Tibial nerve (tissue), 4 donors: Measurements from ENCODE around the gene EEIG2. TPM values are rescaled to one million over a fixed set of nuclear protein-coding genes. Genes with fewer than 3 reads are reported as not detected.

Experiments
- DNase-seq, 2 donors: peaks; one replicate each; pipeline ENCODE4 v3.0.0-alpha.2; 2019; ENCODE audit warnings: low spot score in 2 of 2
- H3K27ac ChIP-seq, 4 donors: fragments of 200-600 bp; sonication (generic) in 3 of 4; one replicate each; pipeline ENCODE4 v1.5.1; 2017 to 2019; ENCODE audit warnings: mild to moderate bottlenecking in 1 of 4
- H3K27me3 ChIP-seq, 2 donors: fragments of 200-600 bp; sonication (generic) in 1 of 2; one replicate each; pipeline versions ENCODE4 v1.5.1 to v1.6.0; 2017 to 2019
- H3K36me3 ChIP-seq, 3 donors: fragments of 200-600 bp; sonication (generic); one replicate each; pipeline ENCODE4 v1.5.1; 2018 to 2019
- H3K4me1 ChIP-seq, 4 donors: fragments of 200-600 bp; sonication (generic) in 3 of 4; one replicate each; pipeline ENCODE4 v1.5.1; 2017 to 2019
- H3K4me3 ChIP-seq, 4 donors: fragments of 200-600 bp; sonication (generic) in 3 of 4; one replicate each; pipeline ENCODE4 v1.5.1; 2017 to 2019; ENCODE audit warnings: mild to moderate bottlenecking in 1 of 4, moderate library complexity in 1 of 4
- H3K9me3 ChIP-seq, 4 donors: fragments of 200-600 bp; sonication (generic) in 3 of 4; one replicate each; pipeline ENCODE4 v1.5.1; 2017 to 2019
- CTCF ChIP-seq, 5 experiments: fragments of 200-600 bp in 3 of 5; fragments of 450-650 bp in 2 of 5; sonication (generic) in 3 of 5; IDR thresholded peaks; one replicate each; pipeline ENCODE4 v1.5.1; 2016 to 2019; ENCODE audit warnings: antibody characterized with exemption in 5 of 5, mild to moderate bottlenecking in 3 of 5, moderate library complexity in 2 of 5
- EP300 ChIP-seq, 2 donors: sonication (generic); formaldehyde crosslinking; IDR thresholded peaks; one replicate each; pipeline ENCODE4 v1.6.1; 2017; ENCODE audit warnings: antibody characterized with exemption in 2 of 2, mild to moderate bottlenecking in 1 of 2
- POLR2A ChIP-seq, 2 donors: fragments of 450-650 bp; IDR thresholded peaks; one replicate each; pipeline ENCODE4 v1.6.1; 2017; ENCODE audit warnings: antibody characterized with exemption in 2 of 2, mild to moderate bottlenecking in 2 of 2, moderate library complexity in 2 of 2
- WGBS, 2 donors: methylation state at CpG; one replicate each; pipeline ENCODE4 v1.1.5; 2018; 5-methylcytosine and 5-hydroxymethylcytosine counted together
- total RNA-seq, 4 donors: library from RNA; depleted of rRNA; stranded (reverse); fragments of >200 nt; gene quantifications; one replicate each; pipeline ENCODE4 v1.1.0, GENCODE V29; 2016

Gene EEIG2
- total RNA-seq, 4 donors from 2014 or later: 14.1 to 20.5 (median 18.1) TPM

DNA sequence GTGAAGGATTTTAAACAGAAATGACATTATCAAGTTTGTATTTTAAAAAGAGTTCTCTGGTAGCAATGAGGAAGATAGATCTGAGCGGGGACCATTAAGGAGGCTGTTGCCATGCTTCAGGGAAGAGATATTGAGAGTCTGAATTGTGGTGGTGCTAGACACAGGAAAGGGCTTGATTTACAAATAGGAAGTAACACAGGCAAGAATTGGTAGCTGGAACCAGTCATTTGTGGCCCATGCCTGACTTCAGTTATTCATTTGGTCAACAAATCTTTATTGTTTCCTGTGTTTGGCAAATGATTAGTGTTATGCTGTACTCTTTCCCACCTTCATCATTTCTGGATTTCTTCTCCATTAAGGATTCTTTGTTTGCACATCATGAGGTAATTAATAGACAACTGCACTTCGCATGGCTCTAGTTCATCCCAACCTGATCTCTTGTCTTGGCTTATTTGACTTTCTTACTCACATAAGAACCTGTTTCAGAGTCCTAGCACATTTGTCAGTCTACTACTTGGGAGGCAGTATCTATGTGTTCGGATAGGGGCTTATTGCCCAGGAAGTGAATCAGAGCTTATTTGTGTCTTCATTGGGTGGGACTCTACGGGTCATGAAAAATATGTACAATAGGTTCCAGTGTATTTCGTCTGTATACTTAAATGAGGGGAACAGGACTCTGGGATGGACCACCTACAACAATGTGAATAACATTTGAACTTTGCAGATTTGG is 32.3 kb downstream of the EEIG2 start:
- 75 to 78% methylated on average over 5 of the region's 5 CpGs for WGBS, 2 donors
- no peaks in the 10 kb centered on the region for H3K36me3 ChIP-seq
- H3K27me3 ChIP-seq: no peaks in the 10 kb centered on the region
- peaks cover 3 to 49% (median 18%) of the 10 kb centered on the region in 4 donors for H3K4me1 ChIP-seq
- no peaks in the 10 kb centered on the region for H3K9me3 ChIP-seq
- H3K4me3 ChIP-seq: no peak overlapping the region
- peak overlapping the region in 3 of 4 donors; percentile 56 to 81 (median 70) for H3K27ac ChIP-seq
- no peak for DNase-seq
- no peak for TF ChIP-seq CTCF (IDR thresholded peaks at IDR 0.05)
- TF ChIP-seq EP300 (IDR thresholded peaks at IDR 0.05): no peak
- no peak for TF ChIP-seq POLR2A (IDR thresholded peaks at IDR 0.05)

- WGBS, 2 donors: 93 to 94% methylated on average over 2 of the region's 2 CpGs
- Histone ChIP-seq H3K4me3 (no peak overlapping the region), H3K4me1 (peaks cover 3 to 49% (median 18%) of the 10 kb centered on the region in 4 donors), H3K27ac (peak overlapping the region in 1 of 4 donors; percentile 28), H3K36me3 (no peaks in the 10 kb centered on the region), H3K27me3 (no peaks in the 10 kb centered on the region), H3K9me3 (no peaks in the 10 kb centered on the region)
- no peak for DNase-seq
- TF ChIP-seq EP300 (IDR thresholded peaks at IDR 0.05) (no peak), POLR2A (IDR thresholded peaks at IDR 0.05) (no peak), CTCF (IDR thresholded peaks at IDR 0.05) (no peak)
Observed at GRCh38 chr1:108593448-108593847, 33.5 kb downstream of the EEIG2 start.

DNA sequence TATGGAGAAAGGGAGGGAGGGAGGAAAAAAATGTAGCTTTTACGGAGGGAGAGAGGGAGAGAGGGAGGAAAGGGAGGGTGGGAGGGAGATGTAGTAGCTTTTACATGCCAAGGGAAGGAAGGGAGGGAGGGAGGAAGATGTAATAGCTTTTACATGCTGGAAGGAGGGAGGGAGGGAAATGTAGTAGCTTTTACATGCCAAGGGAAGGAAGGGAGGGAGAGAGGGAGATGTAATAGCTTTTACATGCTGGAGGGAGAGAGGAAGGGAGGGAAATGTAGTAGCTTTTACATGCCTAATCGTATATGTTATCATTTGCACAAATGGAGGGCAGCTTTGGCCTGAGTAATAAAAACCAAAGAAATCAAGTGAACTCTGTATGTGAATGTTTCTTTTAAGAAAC is 35.6 kb downstream of the EEIG2 start:
- Histone ChIP-seq H3K27me3 (no peaks in the 10 kb centered on the region), H3K27ac (peak overlapping the region in 2 of 4 donors; percentile 45 to 67), H3K4me1 (peaks cover 3 to 46% (median 12%) of the 10 kb centered on the region in 4 donors), H3K36me3 (no peaks in the 10 kb centered on the region), H3K9me3 (no peaks in the 10 kb centered on the region), H3K4me3 (no peak overlapping the region)
- TF ChIP-seq EP300 (IDR thresholded peaks at IDR 0.05): no peak
- no peak for TF ChIP-seq CTCF (IDR thresholded peaks at IDR 0.05)
- no peak for TF ChIP-seq POLR2A (IDR thresholded peaks at IDR 0.05)
- 7 to 13% methylated on average over 2 of the region's 2 CpGs for WGBS, 2 donors
- DNase-seq: no peak

DNA sequence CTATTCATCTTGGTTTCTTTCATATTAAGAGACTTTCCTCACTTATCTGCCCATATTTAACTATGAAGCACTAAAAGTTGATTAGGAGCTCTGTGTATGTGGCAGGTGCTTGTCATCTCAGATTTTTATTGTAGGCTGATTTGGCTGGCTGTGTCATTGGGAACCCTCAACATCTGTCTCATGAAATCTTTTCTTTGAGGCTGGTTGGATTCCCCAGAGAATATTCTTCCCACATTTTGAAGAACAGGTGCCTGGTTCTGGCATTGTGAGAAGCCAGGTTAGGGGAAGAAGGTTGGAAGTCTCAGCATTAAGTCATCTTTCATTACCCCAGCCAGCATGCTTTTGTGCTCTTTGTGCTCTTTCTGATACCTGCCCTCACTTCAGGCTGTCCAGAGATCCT is 37.1 kb downstream of the EEIG2 start:
- no peaks in the 10 kb centered on the region for H3K9me3 ChIP-seq
- no peak overlapping the region for H3K27ac ChIP-seq
- TF ChIP-seq CTCF (IDR thresholded peaks at IDR 0.05): no peak
- TF ChIP-seq EP300 (IDR thresholded peaks at IDR 0.05): no peak
- TF ChIP-seq POLR2A (IDR thresholded peaks at IDR 0.05): no peak
- H3K36me3 ChIP-seq: no peaks in the 10 kb centered on the region
- peaks cover 0 to 31% (median 4%) of the 10 kb centered on the region in 4 donors for H3K4me1 ChIP-seq
- no peak for DNase-seq
- no peaks in the 10 kb centered on the region for H3K27me3 ChIP-seq
- no peak overlapping the region for H3K4me3 ChIP-seq

GRCh38 chr1:108598340-108598739 is 38.4 kb downstream of the EEIG2 start:
- Histone ChIP-seq H3K27me3 (no peaks in the 10 kb centered on the region), H3K27ac (no peak overlapping the region), H3K4me1 (peaks cover 0 to 23% (median 0%) of the 10 kb centered on the region in 4 donors), H3K4me3 (no peak overlapping the region), H3K36me3 (peaks cover 0 to 5% (median 0%) of the 10 kb centered on the region in 3 donors), H3K9me3 (no peaks in the 10 kb centered on the region)
- TF ChIP-seq POLR2A (IDR thresholded peaks at IDR 0.05) (no peak), EP300 (IDR thresholded peaks at IDR 0.05) (no peak), CTCF (IDR thresholded peaks at IDR 0.05) (no peak)
- 94 to 100% methylated on average over 1 of the region's 1 CpG for WGBS, 2 donors
- DNase-seq: no peak
